ENCODE results near the gene RNF115. TPM values are rescaled to one million over a fixed set of nuclear protein-coding genes. Genes with fewer than 3 reads are reported as not detected.

RNF115 gene
- polyA plus RNA-seq, 3 donors: 3.5 to 5.4 (median 5.2) TPM

DNA sequence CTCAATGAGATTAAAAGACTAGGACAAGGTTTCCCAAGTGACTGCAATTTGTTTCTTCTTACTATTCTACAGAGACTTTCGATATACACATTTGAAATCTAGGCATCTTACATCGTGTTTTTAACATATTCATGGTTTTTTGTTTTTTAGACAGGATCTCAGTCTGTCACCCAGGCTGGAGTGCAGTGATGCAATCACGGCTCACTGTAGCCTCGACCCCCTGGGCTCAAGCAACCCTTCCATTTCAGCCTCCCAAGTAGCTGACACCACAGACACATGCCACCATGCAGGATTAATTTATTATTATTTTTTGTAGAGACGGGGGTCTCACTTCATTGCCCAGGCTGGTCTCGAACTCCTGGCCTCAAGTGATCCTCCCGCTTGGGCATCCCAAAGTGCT lies 118.3 kb downstream of the RNF115 start:
- H3K4me1 ChIP-seq (ENCODE audit: control insufficient read depth in 1 of 2, insufficient read depth in 2 of 2, low read length in 2 of 2): no peaks in the 10 kb centered on the region
- no peak overlapping the region for H3K4me2 ChIP-seq (replicated peaks; ENCODE audit: extremely low read depth, low read length, poor library complexity, severe bottlenecking)
- Mint-ChIP-seq H3K9me3 (no peaks in the 10 kb centered on the region), H3K27me3 (ENCODE audit: low read depth in 3 of 3) (peaks cover 0 to 3% (median 0%) of the 10 kb centered on the region in 3 donors), H3K27ac (no peak overlapping the region), H3K4me3 (no peak overlapping the region), H3K36me3 (no peaks in the 10 kb centered on the region), H3K4me1 (no peaks in the 10 kb centered on the region)
- H4K20me1 ChIP-seq (ENCODE audit: insufficient read depth, low read length): no peaks in the 10 kb centered on the region
- no peak overlapping the region for H3K27ac ChIP-seq (ENCODE audit: low read depth in 1 of 2, low read length in 2 of 2)
- no CpG with 5 or more reads among the region's 7 CpGs for WGBS (ENCODE audit: insufficient coverage)
- H3K36me3 ChIP-seq (replicated peaks in 1 of 2; ENCODE audit: control insufficient read depth in 1 of 2, insufficient read depth in 2 of 2, low read length in 2 of 2): no peaks in the 10 kb centered on the region
- H2AFZ ChIP-seq (ENCODE audit: insufficient read depth, low read depth, low read length, poor library complexity, severe bottlenecking): no peak overlapping the region
- no peaks in the 10 kb centered on the region for H3K27me3 ChIP-seq (ENCODE audit: control insufficient read depth in 2 of 2, insufficient read depth in 2 of 2, low read length in 2 of 2)
- no peak for TF ChIP-seq CTCF (IDR thresholded peaks at IDR 0.05)
- DNase-seq: no peak
- intact Hi-C loops (cut with micrococcal nuclease): no loop called here
- H3K9me3 ChIP-seq (replicated peaks in 1 of 2; ENCODE audit: control insufficient read depth in 1 of 2, insufficient read depth in 1 of 2, low read length in 2 of 2): no peaks in the 10 kb centered on the region
- no peaks in the 10 kb centered on the region for H3K79me2 ChIP-seq (ENCODE audit: insufficient read depth, low read length)
- no peak overlapping the region for H3K4me3 ChIP-seq (replicated peaks in 1 of 3; ENCODE audit: low read depth in 2 of 3, low read length in 3 of 3)
- H3K9ac ChIP-seq (ENCODE audit: insufficient read depth, low read length, poor library complexity, severe bottlenecking): no peak overlapping the region

- Histone ChIP-seq H3K9me3 (replicated peaks in 1 of 2; ENCODE audit: control insufficient read depth in 1 of 2, insufficient read depth in 1 of 2, low read length in 2 of 2) (no peaks in the 10 kb centered on the region), H3K79me2 (ENCODE audit: insufficient read depth, low read length) (no peaks in the 10 kb centered on the region), H3K4me2 (replicated peaks; ENCODE audit: extremely low read depth, low read length, poor library complexity, severe bottlenecking) (no peak overlapping the region), H3K9ac (ENCODE audit: insufficient read depth, low read length, poor library complexity, severe bottlenecking) (no peak overlapping the region), H3K4me3 (replicated peaks in 1 of 3; ENCODE audit: low read depth in 2 of 3, low read length in 3 of 3) (no peak overlapping the region), H2AFZ (ENCODE audit: insufficient read depth, low read depth, low read length, poor library complexity, severe bottlenecking) (no peak overlapping the region), H3K27me3 (ENCODE audit: control insufficient read depth in 2 of 2, insufficient read depth in 2 of 2, low read length in 2 of 2) (no peaks in the 10 kb centered on the region), H4K20me1 (ENCODE audit: insufficient read depth, low read length) (no peaks in the 10 kb centered on the region), H3K4me1 (ENCODE audit: control insufficient read depth in 1 of 2, insufficient read depth in 2 of 2, low read length in 2 of 2) (no peaks in the 10 kb centered on the region), H3K36me3 (replicated peaks in 1 of 2; ENCODE audit: control insufficient read depth in 1 of 2, insufficient read depth in 2 of 2, low read length in 2 of 2) (no peaks in the 10 kb centered on the region), H3K27ac (ENCODE audit: low read depth in 1 of 2, low read length in 2 of 2) (no peak overlapping the region)
- DNase-seq: no peak
- intact Hi-C loops (cut with micrococcal nuclease): no loop called here
- 90% methylated on average over 6 of the region's 7 CpGs for WGBS (ENCODE audit: insufficient coverage)
- H3K36me3 Mint-ChIP-seq: no peaks in the 10 kb centered on the region
- no peak for TF ChIP-seq CTCF (IDR thresholded peaks at IDR 0.05)
- peaks cover 0 to 5% (median 0%) of the 10 kb centered on the region in 3 donors for H3K27me3 Mint-ChIP-seq (ENCODE audit: low read depth in 3 of 3)
- H3K4me1 Mint-ChIP-seq: no peaks in the 10 kb centered on the region
- H3K27ac Mint-ChIP-seq: no peak overlapping the region
- H3K4me3 Mint-ChIP-seq: no peak overlapping the region
- H3K9me3 Mint-ChIP-seq: no peaks in the 10 kb centered on the region
These were observed 121.1 kb downstream of the RNF115 start for GRCh38 chr1:145702826-145703225.
